PC-3 (cell line): ENCODE results near the gene BSN. TPM values are rescaled to one million over a fixed set of nuclear protein-coding genes. Genes with fewer than 3 reads are reported as not detected.

Source experiments
- ATAC-seq: fragments of 200-7000 bp; cut with Tn5 transposase; 2 replicates; pipeline ENCODE4 v1.9.1; 2020; ENCODE audit warnings: mild to moderate bottlenecking, moderate library complexity
- BruUV-seq: library from RNA; stranded (reverse); fragments of 400-500 nt; replicated peaks from 2 replicates; lab custom pipeline; 2021; lab: Mats Ljungman, UMichigan
- CTCF ChIA-PET: fragments of 300-600 bp; sonication (Branson Sonifier 250); formaldehyde crosslinking; loops from one replicate; lab custom pipeline; 2022; ENCODE audit warnings: antibody characterized with exemption; lab: Charles Lee
- POLR2A ChIA-PET: fragments of 300-600 bp; sonication (Branson Sonifier 250); formaldehyde crosslinking; loops from one replicate; lab custom pipeline; 2022; ENCODE audit warnings: antibody characterized with exemption; ENCODE audit not compliant: unreplicated experiment; lab: Charles Lee
- DNase-seq: peaks from one replicate; pipeline ENCODE4 v3.0.0-alpha.2; 2015
- H2AFZ ChIP-seq: fragments of 300-600 bp; sonication (generic); 2 replicates; pipeline ENCODE4 v1.6.0; 2016; ENCODE audit warnings: antibody characterized with exemption, low read length
- H3F3A ChIP-seq: fragments of 300-600 bp; sonication (generic); one replicate; pipeline ENCODE4 v1.6.0; 2017; ENCODE audit warnings: antibody characterized with exemption, low read length, control low read depth, mild to moderate bottlenecking; ENCODE audit not compliant: unreplicated experiment
- H3K27ac ChIP-seq: fragments of 300-600 bp; sonication (generic); 2 replicates; pipeline ENCODE4 v1.5.1; 2016; ENCODE audit warnings: mild to moderate bottlenecking, low read length
- H3K27me3 ChIP-seq: fragments of 300-600 bp; sonication (generic); 2 replicates; pipeline ENCODE4 v1.6.1; 2016; ENCODE audit warnings: low read length, mixed read lengths
- H3K36me3 ChIP-seq: fragments of 300-600 bp; sonication (generic); 2 replicates; pipeline ENCODE4 v1.6.1; 2016; ENCODE audit warnings: low read depth, mixed run types, low read length, mixed read lengths
- H3K4me1 ChIP-seq: fragments of 300-600 bp; sonication (generic); 2 replicates; pipeline ENCODE4 v1.5.1; 2016; ENCODE audit warnings: low read length; ENCODE audit not compliant: insufficient read depth
- H3K4me2 ChIP-seq: fragments of 300-600 bp; sonication (generic); 2 replicates; pipeline ENCODE4 v1.6.0; 2016; ENCODE audit warnings: low read length
- H3K4me3 ChIP-seq: fragments of 300-600 bp; sonication (generic); 2 replicates; pipeline ENCODE4 v1.5.1; 2016; ENCODE audit warnings: mild to moderate bottlenecking, low read length, mixed read lengths
- H3K79me2 ChIP-seq: fragments of 300-600 bp; sonication (generic); 2 replicates; pipeline ENCODE4 v1.6.1; 2017; ENCODE audit warnings: low read length, mixed read lengths
- H3K9ac ChIP-seq: fragments of 300-600 bp; sonication (generic); 2 replicates; pipeline ENCODE4 v1.6.0; 2016; ENCODE audit warnings: mild to moderate bottlenecking, low read length
- H3K9me2 ChIP-seq: fragments of 300-600 bp; sonication (generic); replicated peaks from 2 replicates; pipeline ENCODE4 v1.6.1; 2016; ENCODE audit warnings: mixed run types, low read length, mixed read lengths
- H3K9me3 ChIP-seq: fragments of 300-600 bp; sonication (generic); 2 replicates; pipeline ENCODE4 v1.6.1; 2016; ENCODE audit warnings: low read length, mixed read lengths
- H4K20me1 ChIP-seq: fragments of 300-600 bp; sonication (generic); 2 replicates; pipeline ENCODE4 v1.6.1; 2016; ENCODE audit warnings: low read length, mixed read lengths
- EZH2 ChIP-seq: fragments of 300-600 bp; sonication (generic); IDR thresholded peaks from one replicate; pipeline ENCODE4 v1.6.1; 2017; ENCODE audit warnings: antibody characterized with exemption, mild to moderate bottlenecking, low read length; ENCODE audit not compliant: unreplicated experiment
- EZH2phosphoT487 ChIP-seq: fragments of 300-600 bp; sonication (generic); IDR thresholded peaks from 2 replicates; pipeline ENCODE4 v1.6.1; 2018; ENCODE audit warnings: mild to moderate bottlenecking, antibody characterized with exemption, low read length, borderline replicate concordance
- intact Hi-C: fragments of 100-400 bp; cut with micrococcal nuclease; formaldehyde crosslinking; loops from 2 replicates; pipeline ENCODE4 v1.9.0; 2023
- total RNA-seq: library from RNA; depleted of rRNA; stranded (reverse); fragments of >200 nt; gene quantifications from 2 replicates; pipeline ENCODE4 v1.2.3, GENCODE V29; 2014
- TF ChIP-seq, protein P1 (sequence below): fragments of 300-600 bp; sonication (generic); conservative IDR thresholded peaks from 2 replicates; pipeline ENCODE4 v1.5.1; 2017; ENCODE audit warnings: antibody characterized with exemption, low read depth, mild to moderate bottlenecking, low read length

The BSN gene
- total RNA-seq, 1 experiment from 2014 or later = 0.80 TPM

DNA sequence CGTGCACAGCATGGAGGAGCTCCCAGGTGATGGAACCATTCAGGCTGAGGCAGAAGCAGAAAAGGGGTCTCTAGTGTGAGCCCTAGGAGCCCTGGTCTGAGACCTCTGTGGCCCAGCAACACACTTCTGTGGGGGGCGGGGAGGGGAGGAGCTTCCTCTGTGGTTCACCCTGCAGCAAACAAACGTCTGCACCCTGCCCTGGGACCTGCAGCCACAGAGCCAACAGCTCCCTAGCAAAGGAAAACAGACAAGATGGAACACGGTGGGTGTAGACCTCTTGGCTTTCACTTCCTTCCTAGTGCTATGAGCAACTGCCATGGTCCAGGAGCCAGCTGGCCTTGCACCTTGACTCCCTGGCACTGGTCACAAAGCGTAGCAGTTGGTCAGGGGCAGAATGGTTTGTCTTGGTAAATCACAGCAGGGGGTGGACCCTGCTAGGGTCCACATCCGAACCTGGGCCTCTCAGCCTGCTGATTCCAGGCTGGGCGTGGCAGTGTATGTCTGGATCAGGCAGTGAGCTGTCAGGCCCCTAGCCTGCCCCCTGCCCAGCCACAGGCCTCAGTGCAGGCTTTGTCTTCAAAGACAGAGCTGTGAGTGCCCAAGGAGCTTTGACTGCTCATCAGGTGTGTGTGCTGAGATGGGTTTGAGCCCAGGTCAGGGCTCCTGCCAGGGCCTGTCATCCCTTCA is 158.5 kb downstream of the BSN start:
- Histone ChIP-seq H3K9me3 (no peaks in the 10 kb centered on the region), H3K79me2 (no peaks in the 10 kb centered on the region), H3K27me3 (no peaks in the 10 kb centered on the region), H4K20me1 (no peaks in the 10 kb centered on the region), H3K4me2 (no peak overlapping the region), H3F3A (no peaks in the 10 kb centered on the region), H3K4me3 (no peak overlapping the region), H3K9me2 (no peaks in the 10 kb centered on the region), H3K9ac (no peak overlapping the region), H3K27ac (no peak overlapping the region), H3K36me3 (no peaks in the 10 kb centered on the region), H3K4me1 (no peaks in the 10 kb centered on the region), H2AFZ (no peak overlapping the region)
- ChIA-PET CTCF (no interaction called here), POLR2A (no interaction called here)
- DNase-seq (no peak), ATAC-seq (no peak)
- TF ChIP-seq EZH2 (no peak), EZH2phosphoT487 (no peak)
- TF ChIP-seq, protein P1, sequence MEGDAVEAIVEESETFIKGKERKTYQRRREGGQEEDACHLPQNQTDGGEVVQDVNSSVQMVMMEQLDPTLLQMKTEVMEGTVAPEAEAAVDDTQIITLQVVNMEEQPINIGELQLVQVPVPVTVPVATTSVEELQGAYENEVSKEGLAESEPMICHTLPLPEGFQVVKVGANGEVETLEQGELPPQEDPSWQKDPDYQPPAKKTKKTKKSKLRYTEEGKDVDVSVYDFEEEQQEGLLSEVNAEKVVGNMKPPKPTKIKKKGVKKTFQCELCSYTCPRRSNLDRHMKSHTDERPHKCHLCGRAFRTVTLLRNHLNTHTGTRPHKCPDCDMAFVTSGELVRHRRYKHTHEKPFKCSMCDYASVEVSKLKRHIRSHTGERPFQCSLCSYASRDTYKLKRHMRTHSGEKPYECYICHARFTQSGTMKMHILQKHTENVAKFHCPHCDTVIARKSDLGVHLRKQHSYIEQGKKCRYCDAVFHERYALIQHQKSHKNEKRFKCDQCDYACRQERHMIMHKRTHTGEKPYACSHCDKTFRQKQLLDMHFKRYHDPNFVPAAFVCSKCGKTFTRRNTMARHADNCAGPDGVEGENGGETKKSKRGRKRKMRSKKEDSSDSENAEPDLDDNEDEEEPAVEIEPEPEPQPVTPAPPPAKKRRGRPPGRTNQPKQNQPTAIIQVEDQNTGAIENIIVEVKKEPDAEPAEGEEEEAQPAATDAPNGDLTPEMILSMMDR = no peak
- BruUV-seq = no TSS peak
- intact Hi-C loops = no loop called here

DNA sequence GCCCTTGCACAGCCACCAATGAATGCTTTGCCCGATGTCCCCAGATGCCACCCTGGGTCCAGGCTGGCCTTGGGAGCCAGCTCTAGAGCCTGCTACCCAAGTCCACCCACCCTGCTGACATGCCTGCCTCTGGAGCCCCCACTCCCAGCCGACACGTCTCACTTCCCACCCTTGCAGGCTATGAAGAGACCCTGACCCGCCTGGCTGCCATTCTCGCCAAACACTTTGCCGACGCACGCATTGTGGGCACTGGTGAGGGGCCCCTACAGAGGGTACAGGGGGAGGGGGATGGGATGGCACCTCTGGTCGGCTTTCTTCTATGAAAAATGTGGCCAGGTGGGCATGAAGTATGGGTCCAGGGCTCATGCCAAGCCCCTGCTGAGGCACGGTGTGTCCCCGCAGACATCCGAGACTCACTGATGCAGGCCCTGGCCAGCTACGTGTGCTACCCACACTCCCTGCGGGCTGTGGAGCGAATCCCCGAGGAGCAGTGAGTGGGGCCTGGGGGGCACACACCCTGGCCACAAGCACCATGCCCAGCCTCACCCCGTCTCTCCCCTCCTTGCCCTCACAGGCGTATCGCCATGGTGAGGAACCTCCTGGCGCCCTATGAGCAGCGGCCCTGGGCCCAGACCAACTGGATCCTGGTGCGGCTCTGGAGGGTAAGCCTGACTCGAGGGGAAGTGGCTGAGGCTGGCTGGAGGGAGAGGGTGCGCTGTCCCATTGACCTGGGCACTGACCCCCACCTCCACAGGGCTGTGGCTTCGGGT is 159.2 kb downstream of the BSN start:
- Histone ChIP-seq H2AFZ (no peak overlapping the region), H4K20me1 (no peaks in the 10 kb centered on the region), H3F3A (no peaks in the 10 kb centered on the region), H3K79me2 (no peaks in the 10 kb centered on the region), H3K9me3 (no peaks in the 10 kb centered on the region), H3K4me1 (no peaks in the 10 kb centered on the region), H3K9me2 (no peaks in the 10 kb centered on the region), H3K9ac (no peak overlapping the region), H3K4me3 (no peak overlapping the region), H3K27me3 (no peaks in the 10 kb centered on the region), H3K27ac (no peak overlapping the region), H3K4me2 (no peak overlapping the region), H3K36me3 (no peaks in the 10 kb centered on the region)
- ATAC-seq (no peak), DNase-seq (no peak)
- TF ChIP-seq, protein P1 = no peak
- TF ChIP-seq EZH2phosphoT487 (no peak), EZH2 (no peak)
- intact Hi-C loops = no loop called here
- no TSS peak for BruUV-seq
- POLR2A ChIA-PET = no interaction called here
- CTCF ChIA-PET = no interaction called here
